Measurements from ENCODE around the gene VAMP5. TPM values are rescaled to one million over a fixed set of nuclear protein-coding genes. Genes with fewer than 3 reads are reported as not detected.

Gene VAMP5
- total and polyA plus RNA-seq, 10 of the 15 experiments (the other 5 are each of a cell fraction or from before 2014, with no cell fraction given) = 3.8 to 52.7 (median 24.1) TPM

DNA sequence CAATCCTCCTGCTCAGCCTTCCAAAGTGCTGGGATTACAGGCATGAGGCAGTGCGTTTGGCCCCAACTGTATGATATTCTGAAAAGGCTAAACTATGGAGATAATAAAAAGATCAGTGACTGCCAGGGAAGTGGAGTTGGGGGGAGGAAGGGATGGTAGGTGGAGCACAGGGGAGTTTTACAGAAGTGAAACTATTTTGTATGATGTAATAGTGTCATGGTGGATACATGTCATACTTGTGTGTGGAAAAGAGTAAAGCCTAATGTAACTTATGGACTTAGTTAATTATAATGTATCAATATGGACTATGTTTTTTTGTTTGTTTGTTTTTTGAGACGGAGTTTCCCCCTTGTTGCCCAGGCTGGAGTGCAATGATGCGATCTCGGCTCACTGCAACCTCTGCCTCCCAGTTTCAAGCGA is 20.1 kb upstream of the VAMP5 start:
- Histone ChIP-seq H3K36me3 (ENCODE audit: control insufficient read depth in 2 of 2, insufficient read depth in 2 of 2, low read length in 1 of 2) (0 out of 4 replicates have a peak, but pooled peaks cover 0 to 1% of the 10 kb centered on the region in 2 experiments), H3K4me2 (ENCODE audit: control insufficient read depth, insufficient read depth) (no peak overlapping the region), H3K27me3 (replicated peaks in 1 of 2; ENCODE audit: control insufficient read depth in 2 of 2, insufficient read depth in 2 of 2, low read length in 1 of 2) (no peaks in the 10 kb centered on the region), H2AFZ (ENCODE audit: control insufficient read depth, low read depth, low read length) (no peak overlapping the region), H4K20me1 (ENCODE audit: control insufficient read depth, insufficient read depth) (no peaks in the 10 kb centered on the region), H3K9ac (ENCODE audit: control insufficient read depth, insufficient read depth, low read length) (no peak overlapping the region), H3K27ac (ENCODE audit: control insufficient read depth, insufficient read depth) (no peak overlapping the region), H3K79me2 (ENCODE audit: control insufficient read depth, insufficient read depth, low read length) (peaks cover 15% of the 10 kb centered on the region), H3K4me3 (no peak overlapping the region), H3K9me3 (replicated peaks; ENCODE audit: control insufficient read depth, insufficient read depth, low read length) (no peaks in the 10 kb centered on the region), H3K4me1 (ENCODE audit: control insufficient read depth, insufficient read depth, low read length) (no peaks in the 10 kb centered on the region; the same call in 1 of the 2 replicates)
- RAD21 ChIA-PET (ENCODE audit: unreplicated experiment) = no interaction called here
- intact Hi-C loops (cut with micrococcal nuclease; ENCODE audit: unreplicated experiment) (no loop called here), in situ Hi-C loops (cut with MboI) (no loop called here)
- WGBS (ENCODE audit: insufficient coverage, insufficient replicate concordance, low lambda C conversion rate, missing lambda C conversion rate) = 99% methylated on average over 5 of the region's 5 CpGs
- no peak for DNase-seq (ENCODE audit: low read depth, low spot score)
- CTCF ChIA-PET = interaction anchor here (0.7 to 1.1 kb wide), 3 partner anchors 10 to 12 kb away, joined by 3 to 4 read pairs (median 3); no protein-coding TSS in a partner anchor
- SMC1A ChIA-PET (ENCODE audit: uncharacterized antibody, unreplicated experiment) = interaction anchor here (0.9 to 1.0 kb wide), 2 partner anchors 23 to 24 kb away, joined by 3 to 4 read pairs; no protein-coding TSS in a partner anchor
- FAIRE-seq = peak; percentile 47
- BruUV-seq (replicated peaks) = no TSS peak
- TF ChIP-seq PML (IDR thresholded peaks at IDR 0.05; ENCODE audit: low read length) (no peak), CREB1 (IDR thresholded peaks at IDR 0.05; ENCODE audit: low read depth) (peak; percentile 81), MXI1 (IDR thresholded peaks at IDR 0.05; ENCODE audit: low read depth, low read length) (no peak), FOS (IDR thresholded peaks at IDR 0.05; ENCODE audit: borderline replicate concordance, extremely low read depth, insufficient read length) (no peak), IKZF2 (IDR thresholded peaks at IDR 0.05) (peak; percentile 39 to 43; a peak in 3 of 4 replicates), BMI1 (IDR thresholded peaks at IDR 0.05; ENCODE audit: borderline replicate concordance) (no peak), FOXM1 (IDR thresholded peaks at IDR 0.05; ENCODE audit: low read depth, low read length) (no peak), NFXL1 (IDR thresholded peaks at IDR 0.05; ENCODE audit: borderline replicate concordance) (0 out of 2 replicates have a peak, but pooled peaks have one; percentile 34), JUNB (IDR thresholded peaks at IDR 0.05) (0 out of 2 replicates have a peak, but pooled peaks have one; percentile 34), JUND (IDR thresholded peaks at IDR 0.05; ENCODE audit: low read depth, low read length) (0 out of 2 replicates have a peak, but pooled peaks have one; percentile 24), YY1 (IDR thresholded peaks at IDR 0.05; ENCODE audit: low read depth, low read length) (peak; percentile 41; the same call in 1 of the 2 replicates), TCF7 (IDR thresholded peaks at IDR 0.05; ENCODE audit: borderline replicate concordance) (no peak), NBN (IDR thresholded peaks at IDR 0.05) (0 out of 2 replicates have a peak, but pooled peaks have one; percentile 20), SPI1 (IDR thresholded peaks at IDR 0.05; ENCODE audit: borderline replicate concordance, insufficient read depth, low read depth, low read length) (peak; percentile 94), ATF7 (IDR thresholded peaks at IDR 0.05; ENCODE audit: low read depth) (peak; percentile 94), IRF4 (IDR thresholded peaks at IDR 0.05; ENCODE audit: low read depth, low read length) (peak; percentile 62; the same call in 1 of the 2 replicates), CREM (IDR thresholded peaks at IDR 0.05; ENCODE audit: low read depth) (peak; percentile 51; the same call in 1 of the 2 replicates)
- TF ChIP-seq, protein P1, sequence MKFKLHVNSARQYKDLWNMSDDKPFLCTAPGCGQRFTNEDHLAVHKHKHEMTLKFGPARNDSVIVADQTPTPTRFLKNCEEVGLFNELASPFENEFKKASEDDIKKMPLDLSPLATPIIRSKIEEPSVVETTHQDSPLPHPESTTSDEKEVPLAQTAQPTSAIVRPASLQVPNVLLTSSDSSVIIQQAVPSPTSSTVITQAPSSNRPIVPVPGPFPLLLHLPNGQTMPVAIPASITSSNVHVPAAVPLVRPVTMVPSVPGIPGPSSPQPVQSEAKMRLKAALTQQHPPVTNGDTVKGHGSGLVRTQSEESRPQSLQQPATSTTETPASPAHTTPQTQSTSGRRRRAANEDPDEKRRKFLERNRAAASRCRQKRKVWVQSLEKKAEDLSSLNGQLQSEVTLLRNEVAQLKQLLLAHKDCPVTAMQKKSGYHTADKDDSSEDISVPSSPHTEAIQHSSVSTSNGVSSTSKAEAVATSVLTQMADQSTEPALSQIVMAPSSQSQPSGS (IDR thresholded peaks at IDR 0.05; ENCODE audit: low read length) = peak; percentile 83
- TF ChIP-seq, protein P2, sequence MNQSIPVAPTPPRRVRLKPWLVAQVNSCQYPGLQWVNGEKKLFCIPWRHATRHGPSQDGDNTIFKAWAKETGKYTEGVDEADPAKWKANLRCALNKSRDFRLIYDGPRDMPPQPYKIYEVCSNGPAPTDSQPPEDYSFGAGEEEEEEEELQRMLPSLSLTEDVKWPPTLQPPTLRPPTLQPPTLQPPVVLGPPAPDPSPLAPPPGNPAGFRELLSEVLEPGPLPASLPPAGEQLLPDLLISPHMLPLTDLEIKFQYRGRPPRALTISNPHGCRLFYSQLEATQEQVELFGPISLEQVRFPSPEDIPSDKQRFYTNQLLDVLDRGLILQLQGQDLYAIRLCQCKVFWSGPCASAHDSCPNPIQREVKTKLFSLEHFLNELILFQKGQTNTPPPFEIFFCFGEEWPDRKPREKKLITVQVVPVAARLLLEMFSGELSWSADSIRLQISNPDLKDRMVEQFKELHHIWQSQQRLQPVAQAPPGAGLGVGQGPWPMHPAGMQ (IDR thresholded peaks at IDR 0.05; ENCODE audit: borderline replicate concordance) = no peak
- TF ChIP-seq, protein P3, sequence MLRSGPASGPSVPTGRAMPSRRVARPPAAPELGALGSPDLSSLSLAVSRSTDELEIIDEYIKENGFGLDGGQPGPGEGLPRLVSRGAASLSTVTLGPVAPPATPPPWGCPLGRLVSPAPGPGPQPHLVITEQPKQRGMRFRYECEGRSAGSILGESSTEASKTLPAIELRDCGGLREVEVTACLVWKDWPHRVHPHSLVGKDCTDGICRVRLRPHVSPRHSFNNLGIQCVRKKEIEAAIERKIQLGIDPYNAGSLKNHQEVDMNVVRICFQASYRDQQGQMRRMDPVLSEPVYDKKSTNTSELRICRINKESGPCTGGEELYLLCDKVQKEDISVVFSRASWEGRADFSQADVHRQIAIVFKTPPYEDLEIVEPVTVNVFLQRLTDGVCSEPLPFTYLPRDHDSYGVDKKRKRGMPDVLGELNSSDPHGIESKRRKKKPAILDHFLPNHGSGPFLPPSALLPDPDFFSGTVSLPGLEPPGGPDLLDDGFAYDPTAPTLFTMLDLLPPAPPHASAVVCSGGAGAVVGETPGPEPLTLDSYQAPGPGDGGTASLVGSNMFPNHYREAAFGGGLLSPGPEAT (IDR thresholded peaks at IDR 0.05; ENCODE audit: low read depth) = 0 out of 2 replicates have a peak, but pooled peaks have one; percentile 19
- POLR2A ChIA-PET = interaction anchor here (1.4 to 6.2 kb wide), 2 partner anchors 25 to 31 kb away, joined by 4 to 32 read pairs; partner anchors contain the start of genes MAT2A and RNF181
- ATAC-seq = peak; percentile 58

All from GM12878 (cell line).